HCT116 (cell line): ENCODE measurements around the gene IPO8.

Source experiments
- CEBPB ChIP-seq: IDR thresholded peaks from 2 replicates; pipeline ENCODE4 v1.6.1; 2012; ENCODE audit warnings: low read depth
- EZH2 ChIP-seq: fragments of 200-600 bp; sonication (generic); IDR thresholded peaks from 2 replicates; pipeline ENCODE4 v1.6.1; 2017; ENCODE audit warnings: antibody characterized with exemption, mixed run types
- RAD21 ChIP-seq: IDR thresholded peaks from 2 replicates; pipeline ENCODE4 v1.6.1; 2012; ENCODE audit warnings: low read depth, mild to moderate bottlenecking
- TF ChIP-seq, protein P1 (sequence below), 3 experiments: fragments of 200-600 bp in 1 of 3; sonication (generic) in 1 of 3; IDR thresholded peaks in 2 of 3; conservative IDR thresholded peaks in 1 of 3; 2 replicates each; pipeline ENCODE4 v1.5.1; 2012 to 2017; ENCODE audit warnings: low read depth in 2 of 3, low read length in 2 of 3, antibody characterized with exemption in 1 of 3, borderline replicate concordance in 1 of 3, control low read depth in 1 of 3, mild to moderate bottlenecking in 1 of 3, mixed read lengths in 1 of 3, mixed run types in 1 of 3, moderate library complexity in 1 of 3; ENCODE audit not compliant: insufficient read depth in 1 of 3

DNA sequence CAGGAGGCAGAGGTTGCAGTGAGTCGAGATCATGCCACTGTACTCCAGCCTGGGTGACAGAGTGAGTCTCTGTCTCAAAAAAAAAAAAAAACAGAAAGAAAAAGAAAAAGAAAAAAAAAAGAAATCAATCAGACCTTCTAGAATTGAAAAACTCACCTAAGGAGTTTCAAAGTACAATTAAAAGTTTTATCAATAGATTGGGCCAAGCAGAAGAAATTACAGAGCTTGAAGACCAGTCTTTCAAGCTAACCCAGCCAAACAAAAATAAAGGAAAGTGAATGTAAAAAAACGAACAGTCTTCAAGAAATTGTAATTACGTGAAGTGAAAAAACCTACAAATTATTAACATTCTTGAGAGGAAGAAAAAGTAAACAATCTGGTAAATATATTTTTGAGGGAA, 93.0 kb downstream of the IPO8 start:
- TF ChIP-seq CEBPB (no peak), RAD21 (no peak), EZH2 (no peak)
- TF ChIP-seq, protein P1, sequence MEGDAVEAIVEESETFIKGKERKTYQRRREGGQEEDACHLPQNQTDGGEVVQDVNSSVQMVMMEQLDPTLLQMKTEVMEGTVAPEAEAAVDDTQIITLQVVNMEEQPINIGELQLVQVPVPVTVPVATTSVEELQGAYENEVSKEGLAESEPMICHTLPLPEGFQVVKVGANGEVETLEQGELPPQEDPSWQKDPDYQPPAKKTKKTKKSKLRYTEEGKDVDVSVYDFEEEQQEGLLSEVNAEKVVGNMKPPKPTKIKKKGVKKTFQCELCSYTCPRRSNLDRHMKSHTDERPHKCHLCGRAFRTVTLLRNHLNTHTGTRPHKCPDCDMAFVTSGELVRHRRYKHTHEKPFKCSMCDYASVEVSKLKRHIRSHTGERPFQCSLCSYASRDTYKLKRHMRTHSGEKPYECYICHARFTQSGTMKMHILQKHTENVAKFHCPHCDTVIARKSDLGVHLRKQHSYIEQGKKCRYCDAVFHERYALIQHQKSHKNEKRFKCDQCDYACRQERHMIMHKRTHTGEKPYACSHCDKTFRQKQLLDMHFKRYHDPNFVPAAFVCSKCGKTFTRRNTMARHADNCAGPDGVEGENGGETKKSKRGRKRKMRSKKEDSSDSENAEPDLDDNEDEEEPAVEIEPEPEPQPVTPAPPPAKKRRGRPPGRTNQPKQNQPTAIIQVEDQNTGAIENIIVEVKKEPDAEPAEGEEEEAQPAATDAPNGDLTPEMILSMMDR (IDR thresholded peaks at IDR 0.05 in 2 of 3, conservative IDR thresholded peaks at IDR 0.05 in 1 of 3; ENCODE audit: borderline replicate concordance in 1 of 3, insufficient read depth in 1 of 3, low read depth in 2 of 3, low read length in 2 of 3), result no peak
